ENCODE results near the gene VDR.

The VDR gene

GRCh38 chr12:47927346-47927745 lies 22.6 kb upstream of the VDR start:
- no peak for DNase-seq

- DNase-seq: no peak
Observed at GRCh38 chr12:47921907-47922306, 17.1 kb upstream of the VDR start.

- no peak for DNase-seq
Observed at GRCh38 chr12:47920913-47921312, 16.1 kb upstream of the VDR start.

GRCh38 chr12:47913081-47913480 lies 8.3 kb upstream of the VDR start:
- no peak for DNase-seq

- DNase-seq: no peak
Observed at GRCh38 chr12:47912556-47912955, 7.8 kb upstream of the VDR start.

GRCh38 chr12:47910981-47911380 lies 6.2 kb upstream of the VDR start:
- DNase-seq: no peak

- DNase-seq: no peak
Observed at GRCh38 chr12:47910486-47910885, 5.7 kb upstream of the VDR start.

GRCh38 chr12:47909839-47910465 lies 5.2 kb upstream of the VDR start:
- DNase-seq: no peak

- DNase-seq: no peak
Observed at GRCh38 chr12:47908738-47909137, 3.9 kb upstream of the VDR start.

- DNase-seq: no peak
Observed at GRCh38 chr12:47907851-47908454, 3.2 kb upstream of the VDR start.

GRCh38 chr12:47903927-47904712 lies 674 bp downstream of the VDR start:
- DNase-seq: peak; percentile 25 to 74 (median 42)

- peak in 1 of 5 donors; percentile 29 for DNase-seq
Observed at GRCh38 chr12:47903151-47903611, 1.6 kb downstream of the VDR start.

- DNase-seq: no peak
Observed at GRCh38 chr12:47902131-47902639, 2.6 kb downstream of the VDR start.

GRCh38 chr12:47901718-47902093 lies 3.1 kb downstream of the VDR start:
- no peak for DNase-seq

- DNase-seq: no peak
Observed at GRCh38 chr12:47901063-47901717, 3.6 kb downstream of the VDR start.

- DNase-seq: no peak
Observed at GRCh38 chr12:47900131-47901062, 4.4 kb downstream of the VDR start.

GRCh38 chr12:47899466-47899865 lies 5.3 kb downstream of the VDR start:
- no peak for DNase-seq

- DNase-seq: no peak
Observed at GRCh38 chr12:47896633-47897032, 8.2 kb downstream of the VDR start.

- no peak for DNase-seq
Observed at GRCh38 chr12:47896022-47896421, 8.8 kb downstream of the VDR start.

GRCh38 chr12:47894652-47895051 lies 10.1 kb downstream of the VDR start:
- DNase-seq: no peak

- no peak for DNase-seq
Observed at GRCh38 chr12:47894068-47894467, 10.7 kb downstream of the VDR start.

GRCh38 chr12:47892819-47893218 lies 12.0 kb downstream of the VDR start:
- no peak for DNase-seq

All from T-helper 1 cell (primary cell).